HG03108 (cell line): ENCODE data around the gene ACOT11.

Source experiments
- ATAC-seq: cut with Tn5 transposase; IDR thresholded peaks from one replicate; pipeline ENCODE4 v1.9.1; 2021; ENCODE audit warnings: moderate library complexity; ENCODE audit not compliant: unreplicated experiment

The ACOT11 gene

DNA sequence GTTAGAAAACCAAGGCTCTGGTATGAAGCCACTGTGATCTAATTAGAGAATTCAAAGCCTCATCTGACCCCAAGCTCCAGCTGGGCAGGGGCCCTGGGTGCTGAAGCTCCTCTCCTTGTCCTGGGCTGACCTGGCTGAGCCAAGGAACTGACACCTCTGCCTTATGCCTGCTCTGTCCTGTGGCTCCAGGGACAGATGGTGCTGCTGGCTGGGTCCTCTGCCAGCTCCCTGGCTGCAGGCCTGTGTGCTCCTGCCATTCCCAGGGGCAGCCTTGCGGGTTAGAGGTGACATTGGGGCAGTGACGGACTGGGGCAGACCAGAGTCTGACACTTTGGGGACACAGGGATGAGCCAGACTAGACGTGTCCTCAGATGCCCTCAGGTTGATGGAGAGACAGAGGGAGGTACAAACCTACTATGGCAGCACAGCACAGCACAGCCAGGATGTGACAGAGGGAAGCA is 11.8 kb downstream of the ACOT11 start:
- no peak for ATAC-seq

DNA sequence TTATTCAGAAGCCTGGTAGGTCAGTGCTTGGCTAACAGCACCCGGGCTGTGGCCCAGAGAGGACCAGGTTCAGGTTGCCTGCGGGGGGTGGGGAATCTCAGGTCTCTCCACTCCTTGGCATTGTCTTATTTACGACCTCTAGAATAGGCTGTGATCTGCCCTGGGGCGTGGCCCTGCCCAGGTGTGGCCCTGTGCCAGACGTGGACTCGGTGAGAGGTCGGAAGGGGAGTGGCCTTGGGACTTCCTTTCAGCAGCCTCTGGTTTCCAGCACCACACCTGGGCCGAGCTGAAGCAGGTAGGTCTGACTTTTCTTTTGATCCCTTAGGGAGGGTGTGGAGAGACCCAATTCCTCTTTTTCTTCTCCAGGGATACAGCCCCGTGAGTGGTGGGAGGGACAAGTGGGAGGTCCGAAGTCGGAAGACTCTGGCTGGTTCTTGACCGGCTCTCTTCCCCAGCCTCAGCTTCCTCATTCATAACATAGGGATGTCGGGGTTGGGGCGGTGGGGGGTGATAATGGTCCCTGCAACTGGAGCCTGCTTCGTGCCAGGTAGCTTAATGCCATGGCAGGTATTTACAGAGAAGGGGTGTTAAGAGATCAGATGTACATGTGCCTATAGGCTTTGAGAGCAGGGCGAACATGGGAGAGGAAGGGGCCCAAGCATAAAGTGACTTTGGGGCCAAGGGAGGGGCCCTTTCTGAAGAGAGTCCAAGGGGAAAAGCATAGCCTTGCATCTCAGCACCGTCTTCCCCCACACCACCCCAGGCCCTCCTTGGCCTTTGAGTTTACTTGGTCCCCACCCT is 16.5 kb downstream of the ACOT11 start:
- ATAC-seq: no peak

DNA sequence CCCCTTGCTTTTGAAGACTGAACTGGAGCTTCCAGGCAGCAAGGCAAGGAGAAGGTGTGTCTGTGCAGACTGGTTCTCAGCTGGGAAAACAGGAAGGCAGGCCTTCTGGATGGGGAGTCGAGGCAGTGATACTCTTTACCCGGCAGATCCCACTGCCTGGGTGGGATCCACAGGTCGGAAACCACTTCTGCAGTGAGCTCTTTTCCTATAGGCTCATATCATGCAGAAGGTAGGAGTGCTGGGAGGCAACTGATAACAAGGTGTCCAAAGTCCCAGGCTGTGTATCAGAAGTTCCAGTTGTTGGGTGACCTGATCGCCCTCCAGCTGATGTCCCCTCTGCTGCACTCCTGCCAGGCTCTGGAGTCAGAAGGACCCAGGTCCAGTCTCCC is 17.1 kb downstream of the ACOT11 start:
- ATAC-seq: no peak

DNA sequence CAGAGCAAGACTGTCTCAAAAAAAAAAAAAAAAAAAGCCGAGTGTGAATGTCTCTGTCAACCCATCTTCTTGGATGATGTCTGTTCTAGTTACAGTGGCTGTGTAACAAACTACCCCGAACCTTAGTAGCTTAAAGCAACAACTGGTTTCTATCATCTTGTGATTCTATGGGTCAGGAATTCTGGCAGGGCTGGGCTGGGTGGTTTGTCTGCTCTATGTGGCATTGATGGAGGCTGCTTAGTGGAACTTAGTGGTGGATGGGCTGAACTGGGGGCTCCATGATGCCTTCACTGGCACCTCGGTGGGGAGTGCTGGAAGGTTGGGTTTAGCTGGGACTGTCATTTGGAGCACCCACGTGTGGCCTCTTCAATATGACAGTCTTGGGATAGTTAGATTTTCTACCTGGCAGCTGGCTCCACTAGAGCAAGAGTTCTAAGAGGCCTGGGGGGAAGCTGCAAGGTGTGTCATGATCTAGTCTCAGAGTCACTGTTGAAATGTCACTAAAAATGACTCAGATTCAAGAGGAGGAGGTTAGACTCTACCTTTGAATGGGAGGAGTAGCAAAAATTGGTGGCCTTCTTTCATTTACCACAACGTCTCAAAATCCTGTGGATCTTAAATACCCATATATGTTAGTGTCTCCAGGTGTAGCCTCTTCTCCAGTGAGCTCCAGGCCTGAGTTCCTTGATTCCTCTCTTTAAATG is 18.6 kb downstream of the ACOT11 start:
- ATAC-seq: no peak

DNA sequence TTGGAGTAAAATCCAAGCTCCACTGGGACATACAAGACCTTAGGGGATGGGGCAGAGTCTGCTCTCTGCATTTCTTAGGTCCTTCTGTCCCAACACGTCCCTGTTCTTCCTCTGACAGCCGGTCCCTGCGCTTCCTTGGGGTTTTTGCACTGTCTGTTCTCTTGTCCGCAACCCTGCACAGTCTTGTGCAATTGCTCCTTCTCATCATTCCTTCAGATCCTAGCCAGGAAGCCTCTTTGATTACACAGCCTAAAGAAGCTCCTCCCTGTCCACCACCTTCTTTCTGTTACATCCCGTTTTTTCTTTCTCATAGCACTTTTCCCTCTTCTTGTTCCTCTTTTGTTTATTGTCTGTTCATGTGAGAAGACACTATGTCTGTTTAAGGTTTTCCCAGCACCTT is 19.9 kb downstream of the ACOT11 start:
- no peak for ATAC-seq

DNA sequence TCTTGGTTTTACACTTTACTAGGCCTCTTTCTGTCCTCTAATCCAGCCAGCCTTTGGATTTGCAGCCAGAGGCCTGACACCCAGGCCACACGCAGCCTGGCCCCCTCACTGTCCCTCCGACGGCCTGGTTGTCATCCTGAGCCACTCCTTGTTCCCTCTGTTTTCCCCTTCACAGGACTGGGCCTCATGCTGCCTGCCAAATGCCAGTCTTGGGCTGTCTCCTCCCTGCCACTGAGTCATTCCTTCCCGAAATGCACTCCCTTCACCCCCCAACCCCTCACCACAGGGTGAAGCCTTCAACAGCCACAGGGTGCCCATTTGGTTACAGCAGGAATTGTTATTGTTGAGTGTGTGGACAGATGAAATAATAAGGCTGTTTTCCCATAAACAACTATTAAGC is 21.3 kb downstream of the ACOT11 start:
- no peak for ATAC-seq

DNA sequence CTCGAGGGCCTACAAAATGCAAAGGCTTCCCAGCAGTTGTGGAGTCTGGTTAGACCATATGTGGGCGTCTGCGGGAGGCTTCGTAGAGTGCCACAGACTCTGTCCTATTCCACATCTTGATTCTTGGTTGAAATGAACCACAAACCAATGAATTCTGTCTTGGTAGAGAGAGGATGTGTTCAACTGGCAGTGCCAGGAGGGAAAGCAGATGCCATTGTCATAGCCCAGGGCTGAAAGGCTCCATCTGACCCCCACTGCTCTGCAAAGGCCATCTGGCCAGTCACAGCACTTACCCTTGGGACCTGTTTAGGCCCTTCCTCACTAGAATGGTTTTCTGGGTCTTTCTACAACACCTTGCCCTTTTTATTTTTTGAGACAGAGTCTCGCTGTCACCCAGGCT is 22.1 kb downstream of the ACOT11 start:
- ATAC-seq: no peak

DNA sequence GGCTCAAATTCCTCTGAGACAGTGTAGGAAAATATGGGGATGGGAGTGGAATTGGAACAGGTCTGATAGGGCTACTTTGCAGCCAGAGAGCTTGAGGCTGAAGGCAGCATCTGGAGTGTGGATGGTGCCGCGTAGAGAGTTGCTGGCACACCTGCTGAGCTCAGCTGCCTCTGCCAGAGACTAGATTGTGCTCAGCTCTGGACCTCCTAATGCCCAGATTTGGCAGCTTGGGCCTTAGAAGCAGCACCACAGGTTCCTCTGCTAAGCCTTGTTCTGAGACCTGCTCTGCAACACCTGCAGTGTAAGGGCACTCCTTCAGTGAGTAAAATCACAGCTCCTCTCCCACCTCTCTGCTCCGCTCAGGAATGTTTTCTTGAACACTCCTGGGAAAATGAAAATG is 23.3 kb downstream of the ACOT11 start:
- ATAC-seq: no peak

DNA sequence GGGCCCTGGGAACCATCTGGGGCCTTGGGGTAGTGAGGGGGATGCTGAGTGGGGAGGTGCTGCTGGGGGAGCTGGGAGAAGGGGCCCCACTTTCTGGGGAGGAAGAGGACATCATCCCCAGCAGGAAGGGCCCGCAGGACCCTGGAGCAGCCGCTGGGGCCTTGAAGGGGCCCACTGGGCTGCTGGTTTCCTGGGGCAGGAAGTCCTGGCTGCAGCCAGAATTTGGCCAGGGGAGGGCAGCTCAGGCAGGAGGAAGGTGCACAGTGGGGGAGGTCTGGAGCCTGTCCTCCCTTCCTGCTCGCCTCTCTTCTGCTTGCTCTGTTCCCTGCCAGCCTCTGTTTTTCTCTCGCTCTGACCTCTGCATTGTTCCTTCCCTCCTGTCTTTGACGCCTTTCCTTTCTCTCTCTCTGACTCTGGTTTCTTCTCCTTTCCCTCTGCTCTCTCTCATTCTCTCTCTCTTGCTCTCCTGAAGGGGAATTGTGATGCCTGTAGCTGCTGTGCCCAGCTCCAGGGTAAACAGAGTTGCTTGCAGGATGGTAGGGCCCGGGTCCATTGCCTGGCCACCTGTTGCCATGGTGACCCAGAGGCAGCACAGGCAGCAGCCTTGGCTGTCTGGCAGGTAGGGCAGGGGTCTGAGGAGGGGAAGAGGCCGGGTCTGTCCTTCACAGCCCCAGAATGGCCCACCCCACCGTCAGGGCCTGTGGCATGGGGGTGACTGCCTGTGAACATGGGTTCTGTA is 23.9 kb downstream of the ACOT11 start:
- no peak for ATAC-seq

DNA sequence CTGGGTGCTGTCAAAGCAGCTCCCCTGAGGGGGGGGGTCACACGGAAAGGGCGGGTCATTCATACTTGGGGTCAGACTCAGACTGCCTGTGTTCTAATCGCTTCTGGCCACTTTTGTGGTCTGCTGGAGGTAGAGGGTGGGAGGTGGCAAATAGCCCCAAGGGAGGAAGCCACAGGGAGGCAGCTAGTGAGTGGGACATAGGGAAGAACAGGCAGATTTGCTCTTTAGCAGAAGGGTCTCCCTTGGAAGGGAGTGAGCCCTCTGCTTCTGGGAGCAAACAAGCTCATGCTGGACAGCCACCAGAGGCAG is 24.5 kb downstream of the ACOT11 start:
- ATAC-seq: no peak

DNA sequence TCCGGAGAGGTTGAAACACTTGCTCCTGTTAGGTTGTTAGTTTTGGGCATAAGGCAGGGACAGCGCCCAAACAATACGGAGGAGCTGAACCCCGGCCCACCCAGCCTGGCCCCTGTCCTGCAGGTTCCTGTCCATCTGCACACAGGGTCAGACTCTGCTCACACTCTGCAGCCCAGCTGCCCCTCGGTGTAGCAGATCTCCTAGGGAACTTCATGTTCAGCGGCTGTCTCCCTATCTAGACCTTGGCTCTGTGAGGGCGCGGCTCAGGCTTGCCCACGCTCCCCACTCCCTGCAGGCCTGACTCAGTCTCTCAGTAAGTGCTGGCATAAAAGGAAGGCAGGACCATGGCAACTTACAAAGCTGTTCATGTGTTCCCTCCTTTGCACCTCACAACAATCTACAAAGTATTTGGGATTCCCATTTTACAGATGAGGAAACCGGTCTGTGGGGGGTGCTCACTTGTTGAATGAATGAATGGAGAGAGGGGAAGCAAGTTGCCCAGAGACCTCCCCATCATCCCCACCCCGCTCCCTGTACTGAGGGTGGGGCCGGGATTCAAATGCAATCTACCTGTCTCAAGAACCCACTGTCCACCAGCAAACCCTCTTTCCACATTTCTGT is 26.2 kb downstream of the ACOT11 start:
- no peak for ATAC-seq

DNA sequence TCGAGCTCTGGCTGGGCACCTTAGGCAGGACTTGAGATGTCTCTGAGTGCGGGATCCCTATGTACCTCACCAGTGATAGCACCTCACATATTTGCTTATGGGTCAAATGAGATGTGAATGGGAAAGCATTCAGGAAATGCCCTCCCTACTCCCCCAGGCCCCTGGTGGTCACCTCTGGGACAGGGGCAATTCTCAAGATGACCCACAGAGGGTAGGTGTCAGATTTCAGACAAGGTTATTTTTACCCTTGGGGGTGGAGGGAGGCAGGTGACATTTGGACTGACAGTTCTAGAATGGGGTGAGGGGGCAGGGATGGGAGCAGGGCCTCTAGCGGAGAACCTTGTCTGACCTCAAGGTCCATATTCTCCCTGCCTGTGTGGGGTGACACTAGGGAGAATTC is 27.1 kb downstream of the ACOT11 start:
- no peak for ATAC-seq

DNA sequence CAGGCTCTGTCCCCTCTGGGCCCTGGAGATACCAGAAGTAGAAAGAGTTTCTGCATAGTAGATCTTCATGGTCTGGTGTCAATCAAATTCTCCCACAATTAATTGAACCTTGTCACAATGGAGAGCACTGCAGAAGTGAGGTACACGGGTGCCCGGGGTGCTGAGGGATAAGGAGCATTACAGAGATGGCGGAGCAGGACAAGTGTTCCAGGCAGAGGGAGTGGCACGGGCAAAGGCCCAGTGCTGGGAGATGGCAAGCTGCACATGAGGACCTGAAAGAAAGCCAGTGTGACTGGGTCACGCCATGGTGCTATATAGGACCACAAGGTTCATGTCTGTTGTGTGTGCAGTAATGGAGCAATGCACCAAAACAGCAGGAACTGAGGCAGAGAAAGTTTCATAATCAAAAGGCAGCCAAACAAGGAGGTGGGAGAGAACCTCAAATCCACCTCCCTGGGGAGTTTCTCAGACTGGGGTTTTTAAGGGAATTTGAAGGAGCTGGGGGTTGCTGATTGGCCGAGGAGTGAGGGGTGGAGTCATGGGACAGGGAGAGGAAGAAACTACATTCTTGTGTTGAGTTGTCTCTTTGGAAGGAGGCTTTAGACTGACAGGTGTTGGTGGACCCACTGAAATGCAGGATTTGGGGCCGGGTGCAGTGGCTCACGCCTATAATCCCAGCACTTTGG is 27.7 kb downstream of the ACOT11 start:
- no peak for ATAC-seq

DNA sequence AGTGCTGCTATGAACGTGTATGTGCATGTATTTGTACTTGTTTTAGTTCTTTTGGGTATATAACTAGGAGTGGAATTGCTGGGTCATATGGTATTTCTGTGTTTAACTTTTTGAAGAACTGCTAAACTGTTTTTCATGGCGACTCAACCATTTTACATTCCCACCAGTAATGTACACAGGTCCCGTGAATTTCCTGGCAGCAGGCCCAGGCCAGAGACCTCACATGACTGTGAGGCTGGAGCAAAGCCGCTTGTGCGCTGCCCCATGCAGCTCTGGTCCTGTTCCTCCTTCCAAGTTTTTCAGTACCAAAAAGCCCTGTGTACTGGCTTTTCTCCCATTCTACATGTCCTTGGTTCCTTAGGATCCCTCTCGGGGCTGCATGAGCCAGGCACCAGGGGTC is 29.6 kb downstream of the ACOT11 start:
- no peak for ATAC-seq

DNA sequence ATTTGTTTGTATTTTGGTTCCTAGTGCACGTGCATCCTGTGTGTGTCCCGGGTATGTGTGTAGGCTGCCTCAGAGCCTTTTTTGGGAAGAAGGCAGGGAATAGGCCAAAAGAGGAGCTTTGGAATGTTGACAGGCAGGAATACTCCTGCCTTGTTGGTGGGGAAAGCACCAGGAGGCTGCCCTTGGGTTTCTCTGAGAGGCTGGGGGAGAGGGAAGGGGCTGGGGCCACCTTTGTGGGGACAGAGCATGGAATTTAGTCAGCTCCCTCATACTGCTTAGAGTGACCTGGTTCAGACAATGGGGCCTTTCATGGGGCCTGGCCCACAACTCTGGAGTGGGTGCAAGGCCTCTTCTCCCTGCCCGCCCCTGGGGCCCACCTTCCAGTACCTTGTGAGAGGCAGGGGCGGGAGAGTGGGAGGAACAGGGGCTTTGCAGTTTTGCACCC is 31.3 kb downstream of the ACOT11 start:
- ATAC-seq: no peak

DNA sequence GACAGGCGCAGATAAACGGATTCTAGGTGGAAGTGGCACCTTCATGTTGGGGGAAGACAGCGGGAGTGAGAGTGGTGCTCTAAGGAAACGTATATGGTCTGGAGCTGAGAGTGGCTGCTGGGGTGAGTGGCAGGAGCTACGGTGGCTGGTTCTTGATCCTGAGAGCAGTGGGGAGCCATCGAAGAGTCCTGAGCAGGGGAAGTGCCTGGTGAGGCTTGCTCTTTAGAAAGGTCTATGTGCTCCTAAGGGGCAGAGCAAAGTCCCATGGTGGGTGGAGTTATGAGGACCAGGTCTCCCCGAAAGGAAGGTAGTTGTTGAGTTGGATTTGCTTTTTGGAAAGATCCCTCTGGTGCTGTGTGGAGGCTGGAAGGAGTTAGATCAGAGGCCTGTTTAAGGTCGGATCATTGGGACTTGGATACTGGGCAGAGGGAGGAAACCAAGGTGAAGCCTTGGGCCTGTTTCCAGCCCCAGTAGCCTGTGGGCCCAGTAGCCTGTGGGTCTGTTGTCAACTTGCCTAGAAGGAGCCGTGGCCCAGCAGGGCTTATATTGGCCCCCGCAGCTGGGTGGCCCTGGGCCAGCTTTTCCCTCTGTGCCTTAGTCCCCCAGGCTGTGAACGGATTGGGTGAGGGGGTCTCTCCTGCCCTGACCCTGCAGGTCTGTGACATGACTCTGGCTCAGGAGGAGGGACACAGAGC is 33.0 kb downstream of the ACOT11 start:
- ATAC-seq: no peak

DNA sequence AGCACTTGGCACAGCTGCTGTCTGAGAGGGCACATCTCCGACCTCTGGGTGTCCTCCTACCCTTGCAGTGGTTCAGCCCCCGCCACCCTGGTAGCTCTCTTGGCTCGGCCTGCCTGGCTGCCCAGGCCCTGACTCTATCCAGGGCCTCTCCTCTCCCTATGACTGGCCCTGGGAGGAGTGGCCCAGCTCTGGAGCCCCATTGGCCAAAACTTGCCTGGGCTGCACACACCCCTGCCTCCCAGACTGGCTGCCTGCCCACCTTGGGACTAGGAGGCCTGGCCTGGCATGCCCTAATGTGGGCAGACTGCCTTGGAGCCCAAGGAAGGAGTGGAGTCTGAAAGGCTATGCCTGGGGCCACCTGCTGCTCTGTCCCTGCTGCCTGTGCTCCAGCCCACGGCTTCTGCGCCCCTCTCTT is 33.6 kb downstream of the ACOT11 start:
- ATAC-seq: no peak

DNA sequence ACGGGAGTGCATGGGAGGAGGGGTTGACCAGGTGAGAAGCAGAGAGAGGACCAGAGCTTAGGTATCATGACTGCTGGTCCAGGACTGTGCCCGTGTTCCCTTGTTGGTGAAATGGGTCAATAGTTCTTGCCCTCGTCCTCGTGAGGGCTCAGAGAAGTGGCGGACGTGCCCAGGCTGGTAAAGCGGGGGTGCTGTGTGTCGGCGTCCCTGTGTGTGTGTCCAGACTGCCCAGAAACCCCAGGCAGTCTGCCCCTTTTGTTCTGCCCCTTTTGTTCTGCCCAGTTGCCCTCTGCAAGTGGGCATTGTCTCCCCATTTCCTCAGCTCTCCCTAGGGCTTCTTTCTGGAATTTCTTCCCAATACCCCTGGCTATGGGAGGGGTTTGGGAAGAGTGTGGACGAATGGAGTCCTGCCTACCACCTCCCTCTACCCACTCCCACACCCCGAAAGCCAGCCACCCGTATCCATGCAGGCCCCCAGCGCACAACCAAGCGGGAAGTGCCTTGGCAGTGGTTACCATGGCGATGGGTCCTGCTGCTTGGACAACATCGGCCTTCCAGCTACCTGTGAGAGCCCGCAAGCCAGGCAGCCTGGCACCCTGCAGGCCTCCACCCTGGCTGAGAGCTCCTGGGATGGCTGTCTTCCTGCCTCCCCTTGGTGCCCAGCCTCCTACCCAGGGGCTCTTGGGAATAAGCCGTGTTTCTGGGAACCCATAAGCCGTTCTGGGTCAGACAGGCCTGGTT is 34.7 kb downstream of the ACOT11 start:
- ATAC-seq: no peak

DNA sequence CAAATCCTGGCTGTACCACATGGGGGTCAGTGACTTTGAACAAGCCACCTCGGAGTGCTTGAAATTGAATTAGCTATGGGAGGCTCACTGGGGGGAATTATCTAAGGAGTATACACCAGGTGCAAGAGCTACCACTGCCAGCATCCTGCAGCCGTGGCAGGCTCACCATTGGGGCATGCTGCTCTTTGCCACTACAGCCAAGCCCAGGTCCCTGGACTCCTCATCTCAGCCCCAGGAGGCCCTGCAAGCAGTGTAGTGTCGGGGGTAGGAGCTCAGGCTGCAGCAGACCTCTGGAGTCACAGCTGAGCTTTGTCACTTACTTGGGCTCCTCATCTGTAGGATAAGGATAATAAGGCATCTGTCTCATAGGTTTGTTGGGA is 35.3 kb downstream of the ACOT11 start:
- ATAC-seq: no peak

DNA sequence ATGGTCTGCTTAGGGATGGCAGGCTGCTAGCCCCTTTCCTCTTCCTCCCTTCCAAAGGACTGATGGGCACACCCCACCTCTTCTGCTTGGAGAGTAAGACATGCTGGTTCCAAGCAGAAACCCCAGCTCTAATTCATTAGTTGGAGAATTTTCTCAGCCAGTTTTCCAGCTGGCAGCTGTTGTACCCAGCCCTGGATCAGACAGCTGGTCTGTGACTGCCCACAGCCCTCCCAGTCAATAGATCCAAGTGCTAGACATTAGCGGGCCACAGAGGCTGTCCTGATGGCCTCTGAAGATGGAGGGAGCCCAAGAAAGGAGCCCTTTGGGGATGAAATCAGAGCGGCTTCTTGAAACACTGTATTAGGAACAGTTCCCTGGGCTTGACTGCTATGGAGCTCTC is 35.8 kb downstream of the ACOT11 start:
- ATAC-seq: no peak
